Body of pancreas (tissue), 4 donors: ENCODE data around the gene ZBTB49. TPM values are rescaled to one million over a fixed set of nuclear protein-coding genes. Genes with fewer than 3 reads are reported as not detected.

Experiments
- ATAC-seq: fragments of 150-250 bp; one replicate; pipeline ENCODE4 v1.9.1; 2016
- DNase-seq, 4 donors: peaks; one replicate each; pipeline ENCODE4 v3.0.0-alpha.2; 2019
- H3K27ac ChIP-seq, 4 donors: fragments of 200-600 bp; sonication (generic); 1 replicate in 3 of 4; 2 replicates in 1 of 4; pipeline versions ENCODE4 v1.5.1 to v1.6.1; 2016 to 2019; ENCODE audit warnings: mild to moderate bottlenecking in 1 of 4, mixed read lengths in 1 of 4, moderate library complexity in 1 of 4
- H3K27me3 ChIP-seq, 2 donors: fragments of 200-600 bp; sonication (generic); one replicate each; pipeline ENCODE4 v1.6.0; 2016; ENCODE audit warnings: mild to moderate bottlenecking in 1 of 2
- H3K36me3 ChIP-seq, 2 donors: fragments of 200-600 bp; sonication (generic); replicated peaks in 1 of 2; 2 replicates each; pipeline ENCODE4 v1.5.1; 2016; ENCODE audit warnings: low read depth in 2 of 2; ENCODE audit not compliant: insufficient read depth in 1 of 2
- H3K4me1 ChIP-seq: fragments of 200-600 bp; sonication (generic); one replicate; pipeline ENCODE4 v1.6.0; 2016
- H3K4me3 ChIP-seq, 2 donors: fragments of 200-600 bp; sonication (generic); 1 replicate in 1 of 2; 2 replicates in 1 of 2; pipeline ENCODE4 v1.5.1; 2016 to 2019
- H3K9me3 ChIP-seq, 3 donors: fragments of 200-600 bp; sonication (generic); 1 replicate in 2 of 3; 2 replicates in 1 of 3; pipeline ENCODE4 v1.5.1; 2016
- CTCF ChIP-seq, 7 experiments: fragments of 450-650 bp in 4 of 7; fragments of 200-600 bp in 3 of 7; sonication (generic) in 3 of 7; IDR thresholded peaks; one replicate each; pipeline ENCODE4 v1.5.1; 2016 to 2019; ENCODE audit warnings: antibody characterized with exemption in 7 of 7
- POLR2A ChIP-seq, 3 donors: fragments of 450-650 bp; IDR thresholded peaks; one replicate each; pipeline ENCODE4 v1.6.1; 2016; ENCODE audit warnings: antibody characterized with exemption in 3 of 3, mild to moderate bottlenecking in 2 of 3
- WGBS, 2 donors: methylation state at CpG; one replicate each; pipeline ENCODE4 v1.1.5; 2017; 5-methylcytosine and 5-hydroxymethylcytosine counted together
- intact Hi-C: fragments of 100-400 bp; cut with DNase I; formaldehyde crosslinking; loops from one replicate; pipeline ENCODE4 v1.15.1; 2023
- total RNA-seq, 2 donors: library from RNA; depleted of rRNA; stranded (reverse); fragments of >200 nt; gene quantifications; one replicate each; pipeline ENCODE4 v1.1.0, GENCODE V29; 2016

The ZBTB49 gene
- total RNA-seq, 2 donors from 2014 or later: 9.1 to 23.4 TPM

GRCh38 chr4:4355302-4355701 is 65.3 kb downstream of the ZBTB49 start:
- intact Hi-C loops: no loop called here
- 9 to 18% methylated on average over 1 of the region's 1 CpG for WGBS, 2 donors

DNA sequence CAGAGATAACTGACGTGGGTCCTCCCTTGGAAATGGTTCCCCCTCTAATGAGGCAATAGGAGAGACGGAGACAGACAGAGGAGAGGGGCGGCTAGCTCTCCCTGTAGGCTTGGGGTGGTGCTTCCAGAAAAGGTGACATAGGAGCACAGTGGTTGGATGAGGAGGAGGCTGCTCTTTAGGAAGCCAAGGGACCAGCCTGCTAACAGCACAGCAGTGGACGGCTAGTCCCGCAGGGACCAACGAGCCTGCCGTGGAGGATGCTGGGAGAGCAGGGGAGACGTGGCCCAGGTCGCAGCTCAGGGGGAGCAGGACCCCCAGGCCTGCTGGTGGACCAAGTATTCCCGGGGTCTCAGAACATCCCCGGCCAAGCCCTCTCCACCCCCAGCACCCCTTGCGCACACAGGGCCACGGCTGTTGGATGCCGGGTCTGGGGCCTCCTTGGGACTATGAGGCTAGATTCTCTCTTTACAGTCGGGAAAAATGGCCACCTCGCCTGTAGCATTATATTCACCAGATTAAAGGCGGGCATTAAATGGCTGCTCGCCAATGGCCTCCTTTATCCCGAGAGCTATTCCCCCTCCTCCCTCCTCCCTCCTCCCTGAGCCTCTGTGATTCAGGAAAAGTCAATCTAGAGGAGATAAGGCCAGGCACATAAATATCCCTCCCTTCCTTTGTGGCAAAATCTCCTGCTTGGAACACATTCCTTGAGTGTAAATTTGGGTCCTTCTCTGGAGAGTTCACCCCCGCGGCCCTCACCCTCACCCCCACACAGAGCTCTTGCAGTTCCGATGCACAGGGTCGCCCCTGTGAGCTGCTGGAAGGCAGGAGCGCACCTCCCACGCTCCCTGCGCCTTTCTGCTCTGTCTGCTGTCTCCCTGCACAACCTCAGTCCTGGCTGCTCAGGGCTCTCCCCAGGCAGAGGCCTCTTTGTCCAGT is 66.3 kb downstream of the ZBTB49 start:
- ATAC-seq: no peak
- intact Hi-C loops: no loop called here
- TF ChIP-seq POLR2A (IDR thresholded peaks at IDR 0.05) (no peak), CTCF (IDR thresholded peaks at IDR 0.05) (no peak)
- Histone ChIP-seq H3K36me3 (no peaks in the 10 kb centered on the region), H3K4me3 (no peak overlapping the region), H3K27me3 (no peaks in the 10 kb centered on the region), H3K9me3 (no peaks in the 10 kb centered on the region), H3K4me1 (no peaks in the 10 kb centered on the region), H3K27ac (no peak overlapping the region)
- DNase-seq: no peak
- 46 to 52% methylated on average over 22 to 26 of the region's 26 CpGs for WGBS, 2 donors

More at GRCh38 chr4:4355302-4355701, 65.3 kb downstream of the ZBTB49 start:
- TF ChIP-seq POLR2A (IDR thresholded peaks at IDR 0.05) (no peak), CTCF (IDR thresholded peaks at IDR 0.05) (no peak)
- Histone ChIP-seq H3K36me3 (no peaks in the 10 kb centered on the region), H3K9me3 (no peaks in the 10 kb centered on the region), H3K27ac (no peak overlapping the region), H3K27me3 (no peaks in the 10 kb centered on the region), H3K4me3 (no peak overlapping the region), H3K4me1 (no peaks in the 10 kb centered on the region)
- DNase-seq: no peak
- no peak for ATAC-seq

DNA sequence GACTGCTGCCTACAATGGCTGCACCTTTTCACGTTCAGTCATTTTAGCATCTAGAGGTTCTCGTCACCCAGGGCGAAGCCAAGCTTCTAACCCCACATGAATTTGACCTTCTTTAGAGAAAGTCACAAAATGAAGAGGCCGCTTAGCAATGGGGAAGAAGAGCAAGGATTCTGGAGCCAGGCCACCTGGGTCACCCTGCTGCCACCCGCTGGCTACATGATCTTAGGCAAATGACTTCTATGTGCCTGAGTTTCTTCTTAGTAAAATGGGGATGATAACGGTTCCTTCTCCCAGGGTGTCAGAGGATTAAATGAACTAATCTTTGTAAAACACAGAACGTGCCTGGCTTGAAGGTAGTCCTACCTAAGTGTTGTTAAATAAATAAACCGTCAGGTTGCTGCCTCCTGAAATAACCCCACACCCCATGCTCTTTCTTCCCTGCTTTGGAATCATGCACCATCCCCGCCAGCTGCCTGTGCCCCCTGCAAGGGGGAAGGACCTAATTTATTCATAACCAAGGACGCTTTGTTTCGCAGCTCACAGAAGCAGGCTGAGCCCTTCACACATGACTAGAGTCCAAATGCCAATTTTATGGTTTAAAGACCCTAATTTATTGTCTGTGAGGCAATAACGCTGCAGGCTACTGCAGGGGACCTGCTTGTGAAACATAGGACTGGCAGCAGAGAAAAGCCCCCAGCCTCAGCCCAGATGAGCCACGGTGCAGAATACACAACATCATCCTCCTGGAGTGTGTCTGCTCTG is 68.2 kb downstream of the ZBTB49 start:
- ATAC-seq (no peak), DNase-seq (no peak)
- no peak for TF ChIP-seq POLR2A (IDR thresholded peaks at IDR 0.05)
- no peak for TF ChIP-seq CTCF (IDR thresholded peaks at IDR 0.05)
- Histone ChIP-seq H3K27ac (no peak overlapping the region), H3K27me3 (no peaks in the 10 kb centered on the region), H3K4me1 (no peaks in the 10 kb centered on the region), H3K4me3 (no peak overlapping the region), H3K9me3 (no peaks in the 10 kb centered on the region), H3K36me3 (no peaks in the 10 kb centered on the region)
- 41 to 46% methylated on average over 13 of the region's 13 CpGs for WGBS, 2 donors
- intact Hi-C loops: no loop called here

- no peak for TF ChIP-seq POLR2A (IDR thresholded peaks at IDR 0.05)
- TF ChIP-seq CTCF (IDR thresholded peaks at IDR 0.05): no peak
- ATAC-seq (no peak), DNase-seq (no peak)
- no peaks in the 10 kb centered on the region for H3K36me3 ChIP-seq
- H3K4me3 ChIP-seq: no peak overlapping the region
- 66 to 73% methylated on average over 5 to 8 of the region's 8 CpGs for WGBS, 2 donors
- H3K9me3 ChIP-seq: no peaks in the 10 kb centered on the region
- H3K27me3 ChIP-seq: no peaks in the 10 kb centered on the region
- H3K4me1 ChIP-seq: no peaks in the 10 kb centered on the region
- intact Hi-C loops: no loop called here
- no peak overlapping the region for H3K27ac ChIP-seq
These were observed 71.8 kb downstream of the ZBTB49 start for GRCh38 chr4:4361883-4362282.
